GM19238 (cell line): ENCODE data around the gene RGS5.
A peak's percentile ranks its signal among the peaks of the same experiment; 100 is the strongest.

Experiments
- DNase-seq: peaks from one replicate; pipeline ENCODE4 v3.0.0; 2011; ENCODE audit warnings: low spot score; ENCODE audit not compliant: insufficient read length

RGS5 gene

DNA sequence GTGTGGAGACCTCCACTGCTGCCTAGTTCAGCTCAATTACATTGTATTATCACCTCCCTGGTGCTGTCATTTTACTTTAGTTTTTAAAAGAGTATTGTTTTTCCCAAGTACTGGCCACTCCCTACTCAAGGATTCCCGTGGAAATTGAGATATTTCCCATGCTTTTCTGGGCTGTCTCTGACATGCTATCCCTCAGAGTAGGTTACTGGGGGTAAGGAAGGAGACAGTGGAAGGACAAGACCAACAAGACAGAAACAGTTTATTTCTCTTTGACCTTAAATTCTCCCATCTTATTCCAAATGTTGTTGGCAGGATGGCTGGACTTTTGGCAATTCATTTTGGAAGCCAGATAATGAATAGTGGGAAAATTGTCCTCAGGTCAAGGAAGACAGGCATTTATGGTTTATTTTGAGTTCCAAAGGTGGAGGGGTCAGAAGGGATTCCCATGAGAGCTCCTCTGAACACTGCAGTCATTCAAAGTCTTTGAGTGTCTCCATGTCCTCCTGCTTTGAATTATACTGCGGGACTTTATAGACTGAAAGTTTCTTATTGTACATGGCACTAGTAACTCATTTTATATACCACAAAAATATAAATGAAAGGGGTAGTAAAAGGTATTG is 20.3 kb downstream of the RGS5 start:
- no peak for DNase-seq

GRCh38 chr1:163178628-163179027 is 24.1 kb downstream of the RGS5 start:
- no peak for DNase-seq

DNA sequence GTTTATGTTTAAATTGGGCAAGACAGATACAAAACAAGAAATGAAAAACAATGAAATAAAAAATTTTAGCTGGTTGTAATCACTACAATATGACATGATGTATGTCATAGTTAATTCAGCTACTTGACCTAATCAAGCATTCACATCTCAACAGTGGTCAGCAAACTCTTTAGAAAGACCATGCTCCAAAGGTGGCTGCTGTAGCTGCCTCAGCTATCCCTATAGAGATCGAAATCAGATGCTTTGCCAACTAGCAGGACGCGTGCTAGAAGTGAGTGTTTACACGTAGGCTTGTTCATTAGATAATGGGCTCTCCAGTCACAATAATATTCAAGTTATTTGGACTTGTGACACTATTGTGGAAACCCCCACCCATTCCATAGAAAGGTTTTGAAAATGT is 25.9 kb downstream of the RGS5 start:
- no peak for DNase-seq

DNA sequence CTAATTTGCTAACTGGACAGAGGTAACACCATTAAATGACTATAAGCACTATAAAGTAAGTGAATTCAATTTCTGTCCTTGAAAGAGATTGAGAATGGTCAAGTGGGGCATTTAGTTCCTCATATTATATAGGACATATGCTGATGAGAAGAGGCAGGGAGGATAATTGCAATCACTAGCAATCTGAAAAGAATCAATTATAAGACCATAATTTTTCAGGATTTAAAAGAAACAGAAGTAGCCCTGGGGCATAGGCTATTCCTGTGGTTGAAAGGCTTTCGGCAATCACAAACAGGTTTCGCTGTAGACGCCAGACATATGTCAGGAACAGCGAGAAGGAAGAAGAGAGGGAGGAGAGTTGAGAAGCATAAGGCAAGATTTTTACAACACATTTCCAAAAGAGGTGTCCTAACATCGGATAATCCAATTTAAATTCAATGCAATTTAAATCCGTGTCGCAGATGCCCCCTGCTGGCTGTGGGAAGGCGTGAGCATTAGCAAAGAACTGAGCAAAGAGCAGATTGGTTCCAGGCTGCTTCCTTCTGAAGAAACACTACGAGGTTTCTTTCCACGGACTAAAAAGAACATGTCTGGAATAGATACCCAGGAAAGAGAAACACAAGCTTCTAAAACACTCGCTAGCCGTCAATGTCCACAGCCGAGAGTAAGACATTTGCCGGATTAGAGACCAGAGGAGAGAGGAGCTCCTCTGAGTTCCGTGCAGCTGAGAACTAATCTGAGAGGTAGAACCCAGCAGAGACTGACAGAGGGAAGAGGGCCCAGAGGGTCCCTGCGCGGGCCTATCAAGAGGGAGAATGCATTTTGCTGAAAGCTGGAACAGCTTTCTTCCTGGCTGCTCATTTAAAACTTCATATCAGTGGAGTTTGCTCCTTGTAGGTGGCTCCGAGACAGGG is 27.9 kb downstream of the RGS5 start:
- peak; percentile 11 for DNase-seq

GRCh38 chr1:163173121-163173520 is 29.6 kb downstream of the RGS5 start:
- no peak for DNase-seq

- no peak for DNase-seq
These were observed 30.1 kb downstream of the RGS5 start for GRCh38 chr1:163172596-163172995.

DNA sequence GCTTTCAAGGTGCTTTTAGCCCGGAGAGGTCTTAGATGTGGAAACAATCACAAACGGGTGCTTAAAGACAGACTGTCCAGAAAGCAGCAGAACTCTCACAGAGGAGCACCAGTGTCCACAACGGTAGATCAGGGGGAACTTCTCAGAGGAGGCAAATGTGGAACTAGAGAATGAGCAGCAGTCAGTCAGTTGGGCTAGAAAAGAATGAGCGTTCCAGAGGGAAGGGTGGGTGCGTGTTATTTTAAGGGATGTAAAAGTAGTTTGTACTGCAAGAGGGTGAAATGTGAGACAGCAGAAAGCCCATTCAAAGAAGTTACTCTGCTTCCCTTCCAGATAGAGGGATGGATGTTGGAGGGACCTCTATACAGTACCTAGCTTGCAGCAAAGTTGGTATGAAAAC is 30.9 kb downstream of the RGS5 start:
- no peak for DNase-seq

GRCh38 chr1:163170975-163171676 is 31.6 kb downstream of the RGS5 start:
- DNase-seq = no peak

DNA sequence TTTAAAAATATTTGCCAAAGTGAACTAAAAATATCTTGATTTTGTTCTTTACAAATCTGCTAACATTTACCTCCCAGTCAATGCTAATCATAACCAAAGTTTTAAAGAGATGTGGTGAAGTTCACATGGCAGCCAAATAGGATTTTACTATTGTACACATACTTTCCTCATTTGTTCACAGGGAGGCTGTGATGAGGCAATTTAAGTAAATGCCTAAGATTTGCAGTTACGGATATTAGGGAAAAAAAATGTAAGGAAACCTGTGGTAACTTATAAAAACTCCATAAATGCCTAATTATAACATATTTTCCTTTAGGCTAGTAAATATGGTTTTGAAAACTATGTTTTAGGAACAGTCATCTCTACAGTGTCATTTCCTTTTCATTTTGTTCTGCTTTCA is 32.4 kb downstream of the RGS5 start:
- no peak for DNase-seq

DNA sequence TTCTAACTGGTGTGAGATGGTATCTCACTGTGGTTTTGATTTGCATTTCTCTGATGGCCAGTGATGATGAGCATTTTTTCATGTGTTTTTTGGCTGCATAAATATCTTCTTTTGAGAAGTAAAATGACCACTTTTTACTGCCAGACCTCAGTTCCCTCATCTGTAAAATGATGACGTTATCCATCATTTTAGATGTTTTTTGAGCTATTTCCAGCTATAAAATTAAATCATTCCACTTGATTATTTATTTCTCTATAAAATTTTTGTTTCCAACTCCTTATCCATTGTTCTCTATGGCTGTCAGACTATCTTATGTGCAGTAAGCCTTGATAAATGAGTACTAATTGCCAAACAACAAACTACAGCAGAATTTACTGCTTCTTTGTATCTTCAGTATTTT is 33.2 kb downstream of the RGS5 start:
- no peak for DNase-seq

- no peak for DNase-seq
These were observed 34.7 kb downstream of the RGS5 start for GRCh38 chr1:163168053-163168452.

DNA sequence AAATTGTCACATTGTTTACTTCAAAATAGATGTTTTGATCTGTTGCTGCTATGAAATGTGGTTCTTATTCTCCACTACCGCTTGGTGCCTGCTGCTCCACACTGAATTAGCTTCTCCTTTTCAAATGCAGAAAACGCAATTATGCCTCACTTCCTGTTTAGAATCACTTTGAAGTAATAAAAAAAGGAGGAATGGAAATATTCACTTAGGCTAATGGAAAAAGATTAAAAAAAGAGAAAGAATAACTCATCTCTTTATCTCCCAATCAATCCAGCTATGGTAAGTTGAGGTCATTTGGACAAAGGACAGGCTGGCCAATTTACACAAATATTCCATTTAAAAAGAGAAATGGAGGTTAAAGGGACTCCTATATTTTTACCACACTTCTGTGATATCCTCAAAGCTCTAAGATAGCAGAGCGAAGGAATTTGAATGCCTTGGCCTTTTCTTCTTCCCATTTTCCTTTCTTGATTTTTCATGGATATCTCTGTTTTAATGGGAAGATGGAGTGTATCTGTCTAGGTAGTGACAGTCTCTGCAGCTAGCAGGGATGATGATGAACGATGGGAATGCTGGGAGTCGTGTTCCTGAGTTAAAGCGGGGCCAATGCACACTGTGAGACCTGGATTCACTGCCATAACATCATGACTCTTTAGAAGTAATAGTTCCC is 35.7 kb downstream of the RGS5 start:
- no peak for DNase-seq

- no peak for DNase-seq
These were observed 37.6 kb downstream of the RGS5 start for GRCh38 chr1:163165119-163165518.

- no peak for DNase-seq
These were observed 38.7 kb downstream of the RGS5 start for GRCh38 chr1:163163881-163164582.

GRCh38 chr1:163163163-163163562 is 39.6 kb downstream of the RGS5 start:
- DNase-seq = no peak

- DNase-seq = no peak
These were observed 40.3 kb downstream of the RGS5 start for GRCh38 chr1:163162381-163162914.

DNA sequence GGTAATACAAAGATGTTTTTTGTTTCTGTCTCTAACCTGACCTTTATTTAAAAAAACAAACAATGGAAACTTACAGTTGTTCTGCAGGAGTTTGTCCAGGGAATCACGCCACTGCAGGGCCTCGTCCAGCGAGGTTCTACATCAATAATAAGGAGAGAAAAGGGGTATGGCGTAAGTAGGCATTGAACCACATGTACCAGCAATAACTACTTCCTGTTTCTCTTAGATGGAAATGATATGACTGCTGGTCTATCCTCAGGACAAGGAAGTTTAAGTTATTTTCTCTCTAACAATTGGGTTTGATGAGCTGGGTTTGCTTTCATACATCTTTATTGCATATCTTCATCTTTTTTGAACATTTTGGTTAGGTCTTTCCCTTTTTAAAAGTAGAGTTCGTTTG is 40.9 kb downstream of the RGS5 start:
- DNase-seq = no peak

- no peak for DNase-seq
These were observed 41.4 kb downstream of the RGS5 start for GRCh38 chr1:163161337-163161736.

DNA sequence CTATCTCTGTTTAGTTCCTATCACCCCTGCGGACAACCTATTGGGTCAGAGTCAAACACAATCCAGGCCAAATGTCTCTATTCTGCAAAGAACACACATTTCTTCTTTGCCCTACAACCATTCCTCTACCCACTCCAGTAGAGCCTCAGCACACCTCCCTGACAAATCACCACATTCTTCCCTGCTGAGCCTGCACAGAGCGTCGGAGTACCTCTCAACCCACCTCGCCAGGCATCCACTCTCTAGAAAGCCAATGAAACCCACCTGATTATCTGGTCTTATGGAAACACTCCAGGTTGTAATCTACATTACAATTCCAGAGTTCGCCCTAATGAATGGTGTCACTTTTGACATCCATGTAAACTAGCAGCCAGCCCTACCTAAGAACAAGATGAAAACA is 47.1 kb downstream of the RGS5 start:
- no peak for DNase-seq

GRCh38 chr1:163148911-163149310 is 53.8 kb downstream of the RGS5 start:
- DNase-seq = no peak

GRCh38 chr1:163147019-163147418 is 55.7 kb downstream of the RGS5 start:
- DNase-seq = no peak
